K562 (cell line): ENCODE data around the gene MAN1A1. TPM values are rescaled to one million over a fixed set of nuclear protein-coding genes. Genes with fewer than 3 reads are reported as not detected.

Experiments used
- BACH1 ChIP-seq: fragments of 200-800 bp; sonication (Bioruptor generic); IDR thresholded peaks from 2 replicates; pipeline ENCODE4 v1.6.1; 2016; ENCODE audit warnings: missing genetic modification characterization, missing compliant biosample characterization
- BRD9 ChIP-seq: fragments of 450-650 bp; IDR thresholded peaks from 2 replicates; pipeline ENCODE4 v1.6.1; 2018; ENCODE audit warnings: low read depth; ENCODE audit not compliant: partially characterized antibody
- DNMT1 ChIP-seq: fragments of 450-650 bp; IDR thresholded peaks from 2 replicates; pipeline ENCODE4 v1.6.1; 2016; ENCODE audit warnings: antibody characterized with exemption, mild to moderate bottlenecking
- FOXK1 ChIP-seq: sonication (generic); formaldehyde crosslinking; IDR thresholded peaks from 2 replicates; pipeline ENCODE4 v1.8.0; 2022; ENCODE audit warnings: missing genetic modification reagents, mild to moderate bottlenecking, borderline replicate concordance
- FUS ChIP-seq: fragments of 200-400 bp; formaldehyde crosslinking; optimal IDR thresholded peaks from 2 replicates; pipeline ENCODE3; 2017; ENCODE audit warnings: low read depth, low read length
- NR4A1 ChIP-seq, 2 experiments: fragments of 250-450 bp in 1 of 2; fragments of 450-650 bp in 1 of 2; sonication (Bioruptor Pico) in 1 of 2; IDR thresholded peaks; 2 replicates each; pipeline versions ENCODE4 v1.4.0 to v1.6.1; 2016 to 2020; ENCODE audit warnings: mild to moderate bottlenecking in 2 of 2, missing compliant biosample characterization in 1 of 2, missing genetic modification characterization in 1 of 2, moderate library complexity in 1 of 2
- POLR3G ChIP-seq: IDR thresholded peaks from 2 replicates; pipeline ENCODE4 v1.6.1; 2011; ENCODE audit not compliant: insufficient read length, insufficient replicate concordance; ENCODE audit errors: extremely low read depth
- SIN3A ChIP-seq, 2 experiments: fragments of 150-350 bp in 1 of 2; IDR thresholded peaks; 2 replicates each; pipeline ENCODE4 v1.6.1; 2011 to 2016; ENCODE audit warnings: borderline replicate concordance in 2 of 2, low read depth in 2 of 2, low read length in 2 of 2, mild to moderate bottlenecking in 2 of 2, moderate library complexity in 2 of 2; ENCODE audit not compliant: control insufficient read depth in 1 of 2
- TFAP4 ChIP-seq: sonication (generic); formaldehyde crosslinking; IDR thresholded peaks from 2 replicates; pipeline ENCODE4 v1.8.0; 2022; ENCODE audit warnings: missing genetic modification reagents, mild to moderate bottlenecking, moderate library complexity, borderline replicate concordance
- TSHZ1 ChIP-seq: fragments of 250-450 bp; sonication (Bioruptor Pico); IDR thresholded peaks from 2 replicates; pipeline ENCODE4 v1.4.0; 2020; ENCODE audit warnings: mild to moderate bottlenecking, moderate library complexity
- XRCC4 ChIP-seq: IDR thresholded peaks from one replicate; pipeline ENCODE4 v1.6.1; 2011; ENCODE audit not compliant: insufficient read depth, insufficient read length; ENCODE audit errors: extremely low read depth
- ZHX1 ChIP-seq: fragments of 150-350 bp; conservative IDR thresholded peaks from 2 replicates; pipeline ENCODE4 v1.6.1; 2014; ENCODE audit warnings: low read length
- ZNF184 ChIP-seq: sonication (generic); formaldehyde crosslinking; IDR thresholded peaks from 2 replicates; pipeline ENCODE4 v1.5.0; 2020; ENCODE audit warnings: missing genetic modification reagents
- ZNF3 ChIP-seq: fragments of 250-450 bp; sonication (Bioruptor Pico); IDR thresholded peaks from 2 replicates; pipeline ENCODE4 v1.5.0; 2021; ENCODE audit warnings: mild to moderate bottlenecking, moderate library complexity
- ZNF507 ChIP-seq: conservative IDR thresholded peaks from 2 replicates; pipeline ENCODE4 v1.6.1; 2017; ENCODE audit warnings: missing genetic modification characterization, missing compliant biosample characterization
- polyA plus RNA-seq, 8 experiments: library from polyadenylated mRNA; depleted of rRNA in 4 of 8; stranded (reverse) in 5 of 8; unstranded in 3 of 8; fragments of >200 nt; fragmentation: Nextera tagmentation in 2 of 8; fragmentation: Illumina TruSeq in 1 of 8; extraction: Ambion mirVana in 2 of 8; extraction: Trizol in 1 of 8; gene quantifications; 2 replicates each; pipeline versions ENCODE4 v1.2.1 to v1.2.3, GENCODE V29; 2011 to 2014; ENCODE audit warnings: inconsistent platforms in 1 of 8, missing spikeins in 1 of 8
- total RNA-seq, 7 experiments: library from RNA; depleted of rRNA in 6 of 7; stranded (reverse); fragments of >200 nt in 6 of 7; fragmentation: Illumina TruSeq in 2 of 7; extraction: Trizol in 2 of 7; gene quantifications; 2 replicates each; pipeline versions ENCODE4 v1.2.1 to v1.2.3, GENCODE V29; 2011 to 2021; ENCODE audit warnings: low replicate concordance in 1 of 7
- TF ChIP-seq, protein P1 (sequence below): fragments of 450-650 bp; IDR thresholded peaks from 2 replicates; pipeline ENCODE4 v1.6.1; 2018; ENCODE audit warnings: mild to moderate bottlenecking, low read depth; ENCODE audit not compliant: partially characterized antibody
- TF ChIP-seq, protein P2 (sequence below): fragments of 450-650 bp; formaldehyde crosslinking; IDR thresholded peaks from 2 replicates; pipeline ENCODE4 v1.4.0; 2020; ENCODE audit warnings: mild to moderate bottlenecking, moderate library complexity

Gene MAN1A1
- total and polyA plus RNA-seq, 9 of the 15 experiments (the other 6 are each of a cell fraction or from before 2014, with no cell fraction given) = 24.5 to 78.4 (median 59.7) TPM

DNA sequence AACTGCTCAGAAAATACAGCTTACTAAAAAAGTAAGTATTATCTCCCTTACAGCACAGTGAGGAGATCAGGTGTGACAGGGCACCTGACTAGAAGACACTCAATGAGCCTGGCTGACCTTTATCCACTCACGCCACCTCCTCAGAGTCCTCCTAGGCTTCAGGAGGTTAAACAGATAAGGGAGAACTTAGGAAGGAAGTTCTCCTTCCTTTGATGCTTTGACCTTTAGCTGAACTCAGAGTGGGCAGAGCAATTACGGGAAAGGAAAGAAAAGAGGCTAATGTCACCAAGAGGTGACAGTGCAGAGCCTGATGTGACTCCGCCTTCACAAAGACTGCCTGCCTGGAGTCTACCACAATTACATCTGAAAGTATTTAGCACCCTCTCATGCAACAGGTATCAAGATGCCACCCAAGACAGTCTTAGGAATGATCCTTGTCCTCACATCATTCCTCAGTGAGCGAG lies 36.7 kb downstream of the MAN1A1 start (continued):
- TF ChIP-seq, protein P1, sequence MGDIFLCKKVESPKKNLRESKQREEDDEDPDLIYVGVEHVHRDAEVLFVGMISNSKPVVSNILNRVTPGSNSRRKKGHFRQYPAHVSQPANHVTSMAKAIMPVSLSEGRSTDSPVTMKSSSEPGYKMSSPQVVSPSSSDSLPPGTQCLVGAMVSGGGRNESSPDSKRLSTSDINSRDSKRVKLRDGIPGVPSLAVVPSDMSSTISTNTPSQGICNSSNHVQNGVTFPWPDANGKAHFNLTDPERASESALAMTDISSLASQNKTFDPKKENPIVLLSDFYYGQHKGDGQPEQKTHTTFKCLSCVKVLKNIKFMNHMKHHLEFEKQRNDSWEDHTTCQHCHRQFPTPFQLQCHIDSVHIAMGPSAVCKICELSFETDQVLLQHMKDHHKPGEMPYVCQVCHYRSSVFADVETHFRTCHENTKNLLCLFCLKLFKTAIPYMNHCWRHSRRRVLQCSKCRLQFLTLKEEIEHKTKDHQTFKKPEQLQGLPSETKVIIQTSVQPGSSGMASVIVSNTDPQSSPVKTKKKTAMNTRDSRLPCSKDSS = no peak
- TF ChIP-seq TFAP4 = no peak; the same call in 1 of the 2 replicates
- no peak for TF ChIP-seq TSHZ1 (CRISPR knock-in tag)
- no peak for TF ChIP-seq BRD9
- no peak for TF ChIP-seq POLR3G
- TF ChIP-seq FUS = no peak
- no peak for TF ChIP-seq DNMT1
- no peak for TF ChIP-seq ZHX1
- no peak for TF ChIP-seq ZNF3 (CRISPR knock-in tag)
- peak in 1 of 2 experiments; percentile 41; a peak in 1 of 4 replicates for TF ChIP-seq SIN3A (IDR thresholded peaks at IDR 0.05; ENCODE audit: borderline replicate concordance in 2 of 2, control insufficient read depth in 1 of 2, low read depth in 2 of 2, low read length in 2 of 2)
- TF ChIP-seq ZNF507 = no peak
- TF ChIP-seq XRCC4 = no peak
- TF ChIP-seq NR4A1 (CRISPR knock-in tag; IDR thresholded peaks at IDR 0.05) = no peak
- no peak for TF ChIP-seq NR4A1 (tag; IDR thresholded peaks at IDR 0.05)
- TF ChIP-seq BACH1 (tag) = no peak; the same call in 1 of the 2 replicates
- no peak for TF ChIP-seq ZNF184 (CRISPR knock-in tag)
- TF ChIP-seq, protein P2, sequence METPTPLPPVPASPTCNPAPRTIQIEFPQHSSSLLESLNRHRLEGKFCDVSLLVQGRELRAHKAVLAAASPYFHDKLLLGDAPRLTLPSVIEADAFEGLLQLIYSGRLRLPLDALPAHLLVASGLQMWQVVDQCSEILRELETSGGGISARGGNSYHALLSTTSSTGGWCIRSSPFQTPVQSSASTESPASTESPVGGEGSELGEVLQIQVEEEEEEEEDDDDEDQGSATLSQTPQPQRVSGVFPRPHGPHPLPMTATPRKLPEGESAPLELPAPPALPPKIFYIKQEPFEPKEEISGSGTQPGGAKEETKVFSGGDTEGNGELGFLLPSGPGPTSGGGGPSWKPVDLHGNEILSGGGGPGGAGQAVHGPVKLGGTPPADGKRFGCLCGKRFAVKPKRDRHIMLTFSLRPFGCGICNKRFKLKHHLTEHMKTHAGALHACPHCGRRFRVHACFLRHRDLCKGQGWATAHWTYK (CRISPR knock-in tag) = no peak
- TF ChIP-seq FOXK1 (CRISPR knock-in tag) = no peak
